GM23248 (cell line): ENCODE results near the gene ETS1. TPM values are rescaled to one million over a fixed set of nuclear protein-coding genes. Genes with fewer than 3 reads are reported as not detected.

Experiments used
- DNase-seq: peaks from one replicate; pipeline ENCODE4 v3.0.0-alpha.2; 2015
- H2AFZ ChIP-seq: fragments of 200-600 bp; sonication (generic); 2 replicates; pipeline ENCODE4 v1.6.1; 2016; ENCODE audit warnings: antibody characterized with exemption
- H3F3A ChIP-seq: fragments of 200-600 bp; sonication (generic); 2 replicates; pipeline ENCODE4 v1.6.1; 2016; ENCODE audit warnings: mild to moderate bottlenecking, antibody characterized with exemption, mixed run types; ENCODE audit not compliant: insufficient read depth
- H3K27ac ChIP-seq: fragments of 200-600 bp; sonication (generic); 2 replicates; pipeline ENCODE4 v1.5.1; 2016; ENCODE audit warnings: mild to moderate bottlenecking
- H3K27me3 ChIP-seq: fragments of 200-600 bp; sonication (generic); replicated peaks from 2 replicates; pipeline ENCODE4 v1.6.1; 2016; ENCODE audit warnings: mild to moderate bottlenecking; ENCODE audit not compliant: insufficient read depth
- H3K36me3 ChIP-seq: fragments of 200-600 bp; sonication (generic); 2 replicates; pipeline ENCODE4 v1.6.1; 2016; ENCODE audit warnings: low read depth, mild to moderate bottlenecking
- H3K4me1 ChIP-seq: fragments of 200-600 bp; sonication (generic); 2 replicates; pipeline ENCODE4 v1.6.1; 2016; ENCODE audit warnings: mild to moderate bottlenecking; ENCODE audit not compliant: insufficient read depth
- H3K4me2 ChIP-seq: fragments of 200-600 bp; sonication (generic); one replicate; pipeline ENCODE4 v1.6.1; 2016; ENCODE audit warnings: mild to moderate bottlenecking; ENCODE audit not compliant: unreplicated experiment
- H3K4me3 ChIP-seq: fragments of 200-600 bp; sonication (generic); 2 replicates; pipeline ENCODE4 v1.5.1; 2016; ENCODE audit warnings: mild to moderate bottlenecking
- H3K79me2 ChIP-seq: fragments of 200-600 bp; sonication (generic); 2 replicates; pipeline ENCODE4 v1.6.1; 2016; ENCODE audit warnings: mild to moderate bottlenecking; ENCODE audit not compliant: insufficient read depth
- H3K9ac ChIP-seq: fragments of 200-600 bp; sonication (generic); 2 replicates; pipeline ENCODE4 v1.6.1; 2016; ENCODE audit warnings: mild to moderate bottlenecking
- H3K9me2 ChIP-seq: fragments of 200-600 bp; sonication (generic); 2 replicates; pipeline ENCODE4 v1.6.1; 2016; ENCODE audit warnings: mixed run types, mild to moderate bottlenecking, moderate library complexity; ENCODE audit not compliant: insufficient read depth
- H3K9me3 ChIP-seq: fragments of 200-600 bp; sonication (generic); one replicate; pipeline ENCODE4 v1.6.1; 2017; ENCODE audit warnings: low read depth
- H4K20me1 ChIP-seq: fragments of 200-600 bp; sonication (generic); 2 replicates; pipeline ENCODE4 v1.6.0; 2016; ENCODE audit not compliant: insufficient read depth
- EZH2 ChIP-seq: fragments of 200-600 bp; sonication (generic); IDR thresholded peaks from 2 replicates; pipeline ENCODE4 v1.6.1; 2018; ENCODE audit warnings: antibody characterized with exemption, mild to moderate bottlenecking; ENCODE audit not compliant: insufficient read depth, poor library complexity, severe bottlenecking
- EZH2phosphoT487 ChIP-seq: fragments of 200-600 bp; sonication (generic); IDR thresholded peaks from 2 replicates; pipeline ENCODE4 v1.6.1; 2018; ENCODE audit warnings: antibody characterized with exemption, moderate library complexity, mild to moderate bottlenecking, low read depth; ENCODE audit not compliant: insufficient read depth
- WGBS, 2 experiments: methylation state at CpG; one replicate each; pipeline ENCODE4 v1.1.6; 2015 to 2017; ENCODE audit warnings: low lambda C conversion rate in 2 of 2, low coverage in 1 of 2; ENCODE audit errors: missing lambda C conversion rate in 2 of 2; 5-methylcytosine and 5-hydroxymethylcytosine counted together
- in situ Hi-C: fragments of 300-500 bp; cut with MboI; formaldehyde crosslinking; loops from 2 replicates; pipeline ENCODE4 v1.15.0; 2020
- polyA plus RNA-seq: library from polyadenylated mRNA; unstranded; fragments of >200 nt; fragmentation: Nextera tagmentation; extraction: Ambion mirVana; gene quantifications from 2 replicates; pipeline ENCODE4 v1.2.1, GENCODE V29; 2016
- total RNA-seq: library from RNA; depleted of rRNA; stranded (reverse); fragments of >200 nt; shearing (Covaris generic); gene quantifications from 2 replicates; pipeline ENCODE4 v1.2.3, GENCODE V29; 2014

ETS1 gene
- total and polyA plus RNA-seq, 2 experiments from 2014 or later: 19.9 to 61.0 TPM

DNA sequence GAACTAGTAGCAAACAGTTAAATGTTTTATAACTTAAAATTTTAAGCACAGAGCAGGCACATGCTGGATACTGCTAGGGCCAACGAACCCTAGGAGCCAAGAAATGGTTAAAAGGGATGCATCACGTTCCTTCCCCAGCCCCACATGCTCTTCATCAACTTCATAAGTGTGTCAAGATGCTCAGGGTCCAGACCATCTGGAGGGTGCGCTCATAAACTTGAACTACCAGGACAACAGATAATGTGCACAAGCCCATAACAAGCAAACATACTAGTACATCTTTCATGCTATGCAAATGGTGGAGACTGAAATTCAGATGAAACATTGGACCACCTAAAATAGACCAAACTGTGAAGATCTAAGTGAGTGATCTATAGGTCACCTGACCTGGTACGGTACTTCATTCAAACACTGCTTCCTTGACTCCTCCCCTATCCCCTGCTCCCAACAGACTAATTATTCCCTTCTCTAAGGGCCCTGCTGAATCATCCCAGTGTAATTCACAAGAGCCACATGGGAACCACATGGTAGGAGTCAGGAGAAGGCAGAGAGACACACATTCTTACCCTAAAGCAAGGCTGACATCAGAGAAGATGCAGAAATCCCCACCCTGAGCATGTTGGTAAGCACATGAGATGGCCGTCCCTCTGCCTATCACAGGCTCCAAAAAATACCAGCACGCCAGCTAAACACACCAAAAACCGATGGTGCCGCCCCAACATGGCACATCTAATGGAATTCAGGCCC is 83.9 kb downstream of the ETS1 start:
- H3K9me3 ChIP-seq: no peaks in the 10 kb centered on the region
- H3K27ac ChIP-seq: peak overlapping the region; percentile 98
- no peak overlapping the region for H2AFZ ChIP-seq
- in situ Hi-C loops: loop anchor here (25.0 kb wide), 1 partner anchor 466 kb away; no protein-coding TSS in a partner anchor
- H4K20me1 ChIP-seq: 0 out of 2 replicates have a peak, but pooled peaks cover 12% of the 10 kb centered on the region
- H3K79me2 ChIP-seq: peaks cover 96% of the 10 kb centered on the region
- peaks cover 6% of the 10 kb centered on the region; the same call in 1 of the 2 replicates for H3K36me3 ChIP-seq
- peak overlapping the region; percentile 72 for H3K9ac ChIP-seq
- H3K9me2 ChIP-seq: no peaks in the 10 kb centered on the region
- H3K4me2 ChIP-seq: peak overlapping the region; percentile 63
- H3K4me3 ChIP-seq: peak overlapping the region; percentile 11
- WGBS, 2 experiments: 22 to 24% methylated on average over 8 of the region's 8 CpGs
- no peaks in the 10 kb centered on the region for H3K27me3 ChIP-seq
- DNase-seq: peak; percentile 96
- peaks cover 85% of the 10 kb centered on the region for H3F3A ChIP-seq
- TF ChIP-seq EZH2 (no peak), EZH2phosphoT487 (no peak)
- H3K4me1 ChIP-seq: peaks cover 95% of the 10 kb centered on the region

DNA sequence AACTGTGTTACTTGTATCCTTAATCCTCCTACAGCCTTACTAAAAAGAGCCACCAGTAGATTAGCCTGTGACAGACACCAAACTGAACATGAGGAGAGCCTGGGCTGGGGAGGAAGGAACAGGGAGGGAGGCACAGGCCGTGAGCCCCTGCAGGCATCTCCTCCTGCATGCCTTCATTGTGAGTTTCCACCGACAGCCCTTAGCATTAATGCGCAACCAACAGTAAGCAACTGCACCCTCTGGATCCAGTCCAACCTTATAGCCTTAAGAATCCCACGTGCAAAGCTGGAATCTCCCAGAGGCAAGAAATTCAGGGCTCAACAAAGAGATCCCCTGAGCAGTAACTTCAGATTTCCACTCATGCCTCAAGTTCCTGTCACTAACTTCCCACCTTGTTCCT is 84.6 kb downstream of the ETS1 start:
- no peaks in the 10 kb centered on the region for H3K9me3 ChIP-seq

DNA sequence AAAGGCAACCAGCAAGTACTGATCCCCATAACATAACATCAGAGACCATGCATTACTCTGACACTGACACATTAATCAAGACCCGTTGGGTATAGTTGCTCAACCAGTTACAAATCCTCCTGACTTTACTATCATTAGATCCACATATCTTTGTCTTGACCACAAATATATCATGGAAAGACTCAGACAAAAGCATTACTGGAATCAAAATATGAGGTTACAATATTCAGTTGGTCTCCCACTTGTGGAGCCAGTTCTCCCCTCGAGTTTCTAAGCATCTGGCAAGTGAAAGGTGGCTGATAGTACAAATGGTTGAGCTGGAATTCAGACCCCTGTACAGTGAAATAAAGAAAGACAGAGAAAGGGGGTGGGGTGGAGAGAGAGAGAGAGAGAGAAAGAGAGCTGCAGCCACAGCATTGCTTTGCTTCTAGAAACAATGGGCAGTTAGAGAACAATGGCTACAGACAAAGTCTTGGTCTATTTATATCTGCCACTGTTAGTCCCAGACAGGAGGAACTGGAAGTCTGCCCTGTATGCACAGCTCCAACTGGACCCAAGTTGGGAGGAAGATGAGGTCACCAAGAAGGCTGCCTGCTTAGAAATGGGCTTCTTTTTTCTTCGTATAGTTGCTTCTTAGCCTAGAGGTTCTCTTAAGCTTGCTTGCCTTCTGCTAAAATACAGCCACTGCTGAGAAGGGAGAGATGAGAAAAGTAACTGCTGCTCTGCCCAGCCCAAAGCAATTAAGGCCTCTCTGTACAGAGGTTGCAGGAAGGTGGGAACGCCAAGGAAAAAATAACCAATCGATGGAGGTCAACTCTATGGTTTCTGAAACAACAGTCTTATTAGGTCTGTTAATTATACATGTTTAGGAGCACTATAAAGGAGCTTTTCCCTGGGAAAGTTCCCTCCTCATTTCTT is 85.5 kb downstream of the ETS1 start:
- Histone ChIP-seq H3K27ac (peak overlapping the region; percentile 98), H2AFZ (no peak overlapping the region), H3K4me1 (peaks cover 98% of the 10 kb centered on the region), H3K79me2 (peaks cover 93% of the 10 kb centered on the region), H3K27me3 (no peaks in the 10 kb centered on the region), H3K9ac (peak overlapping the region; percentile 72), H3F3A (peaks cover 90% of the 10 kb centered on the region), H3K9me2 (no peaks in the 10 kb centered on the region), H3K36me3 (peaks cover 6% of the 10 kb centered on the region; the same call in 1 of the 2 replicates), H3K4me2 (peak overlapping the region; percentile 63), H3K4me3 (peak overlapping the region; percentile 11), H3K9me3 (no peaks in the 10 kb centered on the region), H4K20me1 (0 out of 2 replicates have a peak, but pooled peaks cover 7% of the 10 kb centered on the region)
- TF ChIP-seq EZH2phosphoT487: no peak
- TF ChIP-seq EZH2: no peak
- peak; percentile 89 for DNase-seq
- in situ Hi-C loops: loop anchor here (25.0 kb wide), 1 partner anchor 465 kb away; no protein-coding TSS in a partner anchor
- 9 to 17% methylated on average over 5 of the region's 5 CpGs for WGBS, 2 experiments

More for the DNA sequence above, 84.6 kb downstream of the ETS1 start:
- peaks cover 6% of the 10 kb centered on the region; the same call in 1 of the 2 replicates for H3K36me3 ChIP-seq
- peak overlapping the region; percentile 72 for H3K9ac ChIP-seq
- H3K27ac ChIP-seq: peak overlapping the region; percentile 98
- peak; percentile 93 for DNase-seq
- H3K9me2 ChIP-seq: no peaks in the 10 kb centered on the region
- H3K27me3 ChIP-seq: no peaks in the 10 kb centered on the region
- peaks cover 85% of the 10 kb centered on the region for H3F3A ChIP-seq
- peak overlapping the region; percentile 11 for H3K4me3 ChIP-seq
- peak overlapping the region; percentile 63 for H3K4me2 ChIP-seq
- H4K20me1 ChIP-seq: 0 out of 2 replicates have a peak, but pooled peaks cover 7% of the 10 kb centered on the region
- WGBS, 2 experiments: 13 to 20% methylated on average over 4 of the region's 4 CpGs
- H3K4me1 ChIP-seq: peaks cover 95% of the 10 kb centered on the region
- H3K79me2 ChIP-seq: peaks cover 96% of the 10 kb centered on the region
- TF ChIP-seq EZH2: no peak
- TF ChIP-seq EZH2phosphoT487: no peak
- in situ Hi-C loops: loop anchor here (25.0 kb wide), 1 partner anchor 465 kb away; no protein-coding TSS in a partner anchor
- no peak overlapping the region for H2AFZ ChIP-seq

DNA sequence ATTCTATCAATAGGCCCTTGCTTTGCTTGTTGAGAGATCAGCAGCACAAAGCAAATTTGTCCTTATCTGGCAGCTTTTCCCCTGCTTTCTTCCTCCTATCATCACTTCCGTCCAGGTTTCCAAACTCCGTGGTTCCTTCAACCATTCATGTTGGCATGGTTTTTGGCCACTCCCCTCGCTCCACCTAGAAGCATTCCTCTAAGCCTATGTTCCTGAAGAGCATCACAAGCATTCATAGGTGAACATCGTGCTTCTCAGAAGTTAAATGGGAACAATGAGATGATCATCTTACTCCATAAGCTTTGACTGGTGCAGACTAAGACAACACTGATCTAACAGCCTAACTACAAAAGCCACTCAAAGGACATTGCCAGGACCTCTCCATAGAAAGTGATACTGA is 86.3 kb downstream of the ETS1 start:
- 95 to 97% methylated on average over 4 of the region's 4 CpGs for WGBS, 2 experiments
- H3K4me3 ChIP-seq: no peak overlapping the region

More for the DNA sequence above, 86.3 kb downstream of the ETS1 start:
- 0 out of 2 replicates have a peak, but pooled peaks cover 7% of the 10 kb centered on the region for H4K20me1 ChIP-seq
- in situ Hi-C loops: loop anchor here (25.0 kb wide), 1 partner anchor 464 kb away; no protein-coding TSS in a partner anchor
- peaks cover 91% of the 10 kb centered on the region for H3K79me2 ChIP-seq
- peaks cover 90% of the 10 kb centered on the region for H3F3A ChIP-seq
- peaks cover 98% of the 10 kb centered on the region for H3K4me1 ChIP-seq
- DNase-seq: no peak
- H3K36me3 ChIP-seq: peaks cover 3% of the 10 kb centered on the region; the same call in 1 of the 2 replicates
- H3K4me2 ChIP-seq: no peak overlapping the region
- 0 out of 2 replicates have a peak overlapping the region, but pooled peaks have one; percentile 2 for H3K9ac ChIP-seq
- H2AFZ ChIP-seq: no peak overlapping the region
- peak overlapping the region; percentile 98 for H3K27ac ChIP-seq
- TF ChIP-seq EZH2phosphoT487 (no peak), EZH2 (no peak)
- no peaks in the 10 kb centered on the region for H3K9me2 ChIP-seq
- no peaks in the 10 kb centered on the region for H3K27me3 ChIP-seq
- no peaks in the 10 kb centered on the region for H3K9me3 ChIP-seq
